IPS-11a (cell line): ENCODE measurements around the gene SLC26A9.

Experiments
- H3K4me3 ChIP-seq: one replicate; pipeline ENCODE4 v1.5.1; 2013; ENCODE audit warnings: low read depth, low read length, control low read depth

Gene SLC26A9

DNA sequence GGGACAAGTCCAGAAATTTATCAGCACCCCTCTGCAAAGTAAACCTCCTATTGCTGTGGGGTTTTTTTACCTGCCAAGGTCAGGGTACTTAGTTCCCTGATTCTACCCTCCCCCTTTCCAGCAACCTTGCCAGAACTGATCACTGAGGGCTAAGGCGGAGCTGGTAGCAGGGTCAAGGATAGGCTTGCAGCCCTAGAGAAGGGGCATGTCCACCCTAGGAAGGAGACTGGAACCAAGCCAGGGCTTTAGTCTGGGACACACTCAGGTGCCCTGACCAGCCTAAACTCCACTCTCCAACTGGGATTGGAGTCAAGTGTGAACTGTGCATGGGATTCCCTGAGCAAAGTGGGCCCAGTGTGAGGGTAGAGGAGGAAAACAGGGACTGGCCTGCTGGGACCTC lies 6.5 kb upstream of the SLC26A9 start:
- no peak overlapping the region for H3K4me3 ChIP-seq

- H3K4me3 ChIP-seq: no peak overlapping the region
These were observed 5.6 kb upstream of the SLC26A9 start for GRCh38 chr1:205948886-205949285.

DNA sequence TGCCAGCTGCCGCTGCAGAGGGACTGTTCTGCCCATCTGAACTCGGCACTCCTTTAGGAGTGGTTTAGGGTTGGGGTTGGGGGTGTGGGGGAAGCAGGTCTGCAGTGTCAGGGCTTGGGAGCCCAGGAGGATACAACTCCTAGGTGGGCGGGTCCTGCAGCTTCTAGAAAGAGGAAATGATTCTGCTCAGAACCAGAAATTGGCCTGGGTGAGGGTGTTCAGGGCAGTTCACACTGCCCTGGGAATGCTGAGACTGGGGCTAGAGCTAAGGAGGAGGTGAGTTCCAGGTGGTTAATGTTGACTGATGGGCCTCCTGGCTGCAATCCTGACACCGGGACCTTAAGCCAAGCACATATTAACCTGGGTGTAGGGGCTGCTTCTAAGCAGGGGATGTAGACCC lies 4.8 kb upstream of the SLC26A9 start:
- H3K4me3 ChIP-seq: no peak overlapping the region

DNA sequence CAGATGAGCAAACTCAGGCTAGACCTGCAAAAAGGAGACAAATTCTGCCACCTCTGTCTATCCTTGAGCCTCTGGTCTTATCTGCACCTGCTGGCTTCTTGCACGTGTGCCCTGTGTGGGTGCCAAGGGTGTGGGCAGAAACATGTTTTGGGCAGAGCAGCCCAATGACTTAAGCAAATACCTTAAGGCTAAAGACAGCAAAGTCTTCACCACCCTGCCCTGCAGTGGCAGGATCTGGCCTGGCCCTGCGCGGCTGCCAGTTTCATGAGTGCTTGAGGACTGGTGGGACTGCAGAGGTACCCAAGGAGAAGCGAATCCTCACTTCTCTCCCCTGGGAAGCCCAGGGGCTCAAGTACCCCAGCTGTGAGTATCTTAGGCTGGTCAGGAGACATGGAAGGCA lies 3.8 kb upstream of the SLC26A9 start:
- no peak overlapping the region for H3K4me3 ChIP-seq

DNA sequence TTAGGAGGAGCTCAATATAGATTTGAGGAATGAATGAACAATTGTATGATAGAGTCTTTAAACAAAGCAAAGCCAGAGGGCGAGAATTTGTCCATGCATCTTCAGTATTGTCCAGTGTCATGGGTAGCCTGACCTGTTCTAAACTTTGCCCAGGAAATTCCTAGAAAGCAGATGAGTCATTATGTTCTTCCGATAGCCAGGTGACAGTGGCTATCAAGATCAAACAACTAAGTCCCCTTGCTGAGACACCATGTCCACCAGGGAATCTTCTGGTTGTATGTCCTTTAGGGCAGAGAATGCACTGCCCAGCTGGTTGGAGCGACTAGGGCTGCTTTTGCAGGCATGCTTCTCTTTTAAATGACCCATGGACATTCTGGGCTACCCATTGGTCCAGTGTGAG lies 1.8 kb upstream of the SLC26A9 start:
- no peak overlapping the region for H3K4me3 ChIP-seq

DNA sequence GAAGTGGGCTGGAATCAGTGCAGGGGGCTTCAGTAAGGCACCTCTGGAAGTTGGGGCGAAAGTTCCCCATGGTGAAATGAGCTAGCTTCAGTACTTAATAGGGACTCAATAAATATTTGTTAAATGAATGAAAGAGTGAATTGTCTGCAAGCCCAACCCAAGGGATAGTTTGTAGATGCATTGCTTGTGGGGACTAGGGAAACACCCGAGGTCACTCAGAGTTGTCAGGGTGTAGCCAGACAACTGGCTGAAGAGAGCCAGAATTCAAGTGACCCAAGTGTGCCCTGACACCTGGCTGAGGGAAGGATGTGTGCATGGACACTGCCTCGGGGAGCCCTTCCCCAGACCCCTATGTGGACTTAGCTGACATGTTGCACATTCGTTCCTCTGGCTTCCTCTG lies 1.3 kb upstream of the SLC26A9 start:
- no peak overlapping the region for H3K4me3 ChIP-seq

DNA sequence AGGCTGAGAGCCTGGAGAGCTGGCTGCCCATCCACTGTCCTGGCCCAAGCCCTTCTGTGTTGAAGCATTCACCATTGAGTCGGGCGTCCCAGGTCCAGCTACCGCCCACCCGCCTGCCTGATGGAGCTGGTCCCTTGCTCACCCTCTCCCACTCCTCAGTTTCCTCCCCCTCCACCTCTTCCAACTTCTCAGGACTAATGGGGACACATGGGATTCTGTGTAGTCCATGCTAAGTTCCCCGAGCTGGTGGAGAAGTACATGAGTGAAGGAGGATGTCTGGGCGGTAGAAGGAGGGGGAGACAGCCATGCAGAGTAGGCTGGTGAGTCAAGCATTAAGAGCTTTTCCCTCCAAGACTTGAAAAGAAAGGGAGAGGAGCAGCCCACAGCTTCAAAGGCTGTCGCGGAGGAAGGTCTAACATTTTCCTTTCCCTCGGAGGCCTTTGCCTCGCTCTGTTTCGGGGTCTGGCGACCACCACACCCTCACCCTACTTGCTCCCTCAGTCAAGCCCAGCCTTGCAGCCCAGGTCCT lies 561 bp downstream of the SLC26A9 start:
- H3K4me3 ChIP-seq: no peak overlapping the region

GRCh38 chr1:205940710-205941109 lies 2.5 kb downstream of the SLC26A9 start:
- H3K4me3 ChIP-seq: no peak overlapping the region

DNA sequence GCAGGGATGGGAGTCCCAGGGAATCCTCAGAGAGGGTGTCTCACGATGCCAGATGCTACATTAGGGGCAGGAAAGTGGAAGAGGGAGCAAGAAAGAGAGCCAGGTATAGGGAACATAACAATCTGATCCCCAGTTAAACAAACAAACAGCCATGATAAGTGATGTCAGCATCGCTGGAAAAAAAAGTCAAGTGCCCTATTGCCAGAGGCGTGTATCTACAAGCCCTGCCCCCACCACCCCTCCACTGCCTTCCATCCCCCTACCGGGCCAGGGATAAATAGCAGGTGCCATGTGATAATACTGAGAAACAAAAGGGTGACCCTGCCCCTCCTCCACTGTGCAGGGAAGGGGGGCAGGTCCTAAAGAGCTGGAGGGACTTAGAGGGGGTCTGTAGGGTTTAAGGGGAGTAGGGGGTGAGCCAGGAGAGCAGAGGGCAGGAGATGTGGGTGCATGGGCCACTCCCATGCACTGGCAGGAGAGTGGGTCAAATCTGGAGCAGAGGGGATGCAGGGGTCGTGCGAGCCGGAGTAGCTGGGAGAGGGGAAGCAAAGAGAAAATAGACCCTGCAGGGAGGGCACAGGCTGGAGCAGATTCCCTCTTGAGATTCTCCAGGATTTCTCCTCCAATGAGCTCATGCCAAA lies 3.4 kb downstream of the SLC26A9 start:
- H3K4me3 ChIP-seq: no peak overlapping the region

DNA sequence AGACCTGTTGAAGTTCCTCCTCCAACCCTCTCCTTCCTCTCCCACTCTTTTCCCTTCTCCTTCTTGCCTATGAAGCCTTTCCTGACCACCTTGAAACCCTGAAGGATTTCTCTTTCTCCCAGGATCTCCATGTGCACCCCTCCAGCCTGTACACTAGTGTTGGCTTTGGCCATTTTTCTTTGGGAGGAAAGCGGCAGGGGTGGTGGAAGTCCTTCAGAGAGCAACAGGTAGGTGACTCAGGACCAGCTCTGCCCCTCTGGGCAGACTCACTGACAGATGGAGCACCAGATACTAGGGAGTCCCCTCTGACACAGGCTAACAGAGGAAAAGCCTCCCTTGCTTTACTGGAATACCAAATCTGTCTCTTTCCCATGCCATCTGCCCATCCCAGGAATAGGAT lies 4.6 kb downstream of the SLC26A9 start:
- no peak overlapping the region for H3K4me3 ChIP-seq

GRCh38 chr1:205936846-205937586 lies 6.2 kb downstream of the SLC26A9 start:
- H3K4me3 ChIP-seq: no peak overlapping the region

DNA sequence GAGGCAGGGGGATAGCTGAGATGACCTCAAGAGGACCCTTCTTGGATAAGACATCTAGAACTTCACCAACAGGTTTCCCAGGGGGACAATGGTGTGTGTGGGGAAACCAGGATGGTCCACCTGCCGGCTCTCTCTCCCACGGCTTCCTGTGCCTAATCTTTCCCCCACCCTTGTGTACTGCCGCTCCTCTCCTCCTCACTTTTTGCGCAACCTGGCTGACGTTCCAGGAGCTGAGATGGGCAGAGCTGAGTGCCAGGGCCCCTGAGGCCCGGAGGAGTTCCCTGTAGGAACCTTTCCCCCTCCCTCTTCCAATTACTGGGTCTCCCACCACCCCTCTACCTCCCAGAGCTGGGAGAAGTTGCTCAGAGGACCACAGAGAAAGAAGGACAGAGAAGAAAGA lies 6.9 kb downstream of the SLC26A9 start:
- H3K4me3 ChIP-seq: no peak overlapping the region

- H3K4me3 ChIP-seq: no peak overlapping the region
These were observed 7.4 kb downstream of the SLC26A9 start for GRCh38 chr1:205935869-205936268.

DNA sequence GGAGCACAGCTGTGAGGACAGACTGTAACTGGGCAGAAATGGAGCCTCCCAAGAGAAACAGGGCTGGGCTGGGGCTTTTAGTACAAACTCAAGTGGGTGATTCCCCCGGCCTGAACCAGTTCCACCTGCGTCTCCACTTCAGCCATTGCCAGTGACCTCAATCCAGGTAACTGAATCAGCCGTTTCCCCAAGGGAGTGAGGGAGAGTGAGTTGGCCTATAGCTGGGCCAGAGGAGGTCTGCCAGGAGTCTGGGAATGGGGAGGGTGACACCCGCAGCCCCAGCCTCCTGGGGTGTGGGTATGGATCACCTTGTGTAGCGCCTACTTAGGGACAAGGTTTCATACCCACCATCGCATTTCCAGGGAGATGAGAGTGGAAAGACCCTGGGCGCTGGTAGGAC lies 8.5 kb downstream of the SLC26A9 start:
- H3K4me3 ChIP-seq: no peak overlapping the region

- H3K4me3 ChIP-seq: no peak overlapping the region
These were observed 9.3 kb downstream of the SLC26A9 start for GRCh38 chr1:205933671-205934618.

- no peak overlapping the region for H3K4me3 ChIP-seq
These were observed 10.5 kb downstream of the SLC26A9 start for GRCh38 chr1:205932776-205933175.

- H3K4me3 ChIP-seq: no peak overlapping the region
These were observed 12.4 kb downstream of the SLC26A9 start for GRCh38 chr1:205930799-205931281.

DNA sequence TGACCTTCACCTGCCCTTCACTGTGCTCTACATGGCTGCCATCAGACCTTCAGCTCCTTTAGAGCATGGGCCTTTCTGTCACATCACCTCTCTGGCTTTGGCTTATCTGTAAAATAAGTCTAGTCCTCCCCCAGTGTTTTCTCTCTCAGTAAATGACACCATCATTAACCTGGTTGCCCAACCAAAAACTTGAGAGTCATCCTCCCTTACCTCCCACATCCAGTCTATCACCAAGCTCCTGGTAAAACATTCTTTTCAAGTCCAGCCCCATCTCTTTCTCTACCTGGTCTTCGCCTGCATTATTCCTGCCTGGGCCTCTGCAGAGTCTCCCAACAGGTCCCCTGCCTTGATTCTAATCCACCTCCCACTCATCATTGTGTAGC lies 13.1 kb downstream of the SLC26A9 start:
- H3K4me3 ChIP-seq: no peak overlapping the region

- no peak overlapping the region for H3K4me3 ChIP-seq
These were observed 13.6 kb downstream of the SLC26A9 start for GRCh38 chr1:205929496-205930194.

- H3K4me3 ChIP-seq: no peak overlapping the region
These were observed 14.9 kb downstream of the SLC26A9 start for GRCh38 chr1:205928317-205928716.

DNA sequence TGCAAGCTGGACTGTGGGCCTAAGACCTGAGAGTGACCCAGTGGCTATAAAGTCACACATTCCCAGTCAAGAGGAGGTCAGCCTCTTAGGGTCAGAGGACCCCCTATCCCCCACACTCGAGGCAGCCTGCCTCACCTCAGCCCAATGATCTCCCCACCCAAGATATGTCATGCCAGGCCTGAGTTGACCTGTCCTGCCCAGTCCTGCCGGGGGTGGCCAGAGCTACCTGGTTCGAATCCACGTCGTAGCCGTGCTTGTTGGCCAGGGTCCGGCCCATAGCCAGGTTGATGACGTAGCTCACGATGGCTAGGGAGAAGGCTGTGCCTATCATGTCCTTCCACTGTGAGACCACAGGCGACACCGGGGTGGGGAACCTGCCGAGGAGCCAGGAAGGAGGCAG lies 15.6 kb downstream of the SLC26A9 start:
- no peak overlapping the region for H3K4me3 ChIP-seq
